GM23338 (cell line): ENCODE results near the gene MAP4K4. TPM values are rescaled to one million over a fixed set of nuclear protein-coding genes. Genes with fewer than 3 reads are reported as not detected.

Source experiments
- ATAC-seq: fragments of 200-7000 bp; cut with Tn5 transposase; 3 replicates; pipeline ENCODE4 v1.9.1; 2020
- DNase-seq: peaks from one replicate; pipeline ENCODE4 v3.0.0-alpha.2; 2015; ENCODE audit warnings: low spot score
- H2AFZ ChIP-seq: fragments of 200-600 bp; sonication (generic); 2 replicates; pipeline ENCODE4 v1.8.0; 2016; ENCODE audit warnings: antibody characterized with exemption, mild to moderate bottlenecking, moderate library complexity
- H3F3A ChIP-seq: fragments of 200-600 bp; sonication (generic); replicated peaks from 2 replicates; pipeline ENCODE4 v1.8.0; 2017; ENCODE audit warnings: antibody characterized with exemption, mixed run types, low read depth
- H3K27ac ChIP-seq: fragments of 200-600 bp; sonication (generic); 2 replicates; pipeline ENCODE4 v1.6.1; 2016; ENCODE audit warnings: low read depth
- H3K27me3 ChIP-seq: fragments of 200-600 bp; sonication (generic); 2 replicates; pipeline ENCODE4 v1.8.0; 2016; ENCODE audit warnings: mild to moderate bottlenecking, mixed run types, moderate library complexity; ENCODE audit not compliant: insufficient read depth
- H3K36me3 ChIP-seq: fragments of 200-600 bp; sonication (generic); 2 replicates; pipeline ENCODE4 v1.8.0; 2016; ENCODE audit warnings: mild to moderate bottlenecking; ENCODE audit not compliant: insufficient read depth
- H3K4me1 ChIP-seq: fragments of 200-600 bp; sonication (generic); 2 replicates; pipeline ENCODE4 v1.8.0; 2016; ENCODE audit warnings: mild to moderate bottlenecking, moderate library complexity; ENCODE audit not compliant: insufficient read depth
- H3K4me2 ChIP-seq: fragments of 200-600 bp; sonication (generic); 2 replicates; pipeline ENCODE4 v1.7.1; 2017; ENCODE audit warnings: mixed run types
- H3K4me3 ChIP-seq: fragments of 200-600 bp; sonication (generic); 2 replicates; pipeline ENCODE4 v1.6.1; 2016; ENCODE audit warnings: mixed run types
- H3K79me2 ChIP-seq: fragments of 200-600 bp; sonication (generic); replicated peaks from 2 replicates; pipeline ENCODE4 v1.8.0; 2017; ENCODE audit warnings: mild to moderate bottlenecking; ENCODE audit not compliant: insufficient read depth
- H3K9me2 ChIP-seq: fragments of 200-600 bp; sonication (generic); 2 replicates; pipeline ENCODE4 v1.8.0; 2017; ENCODE audit not compliant: insufficient read depth
- H4K20me1 ChIP-seq: fragments of 200-600 bp; sonication (generic); replicated peaks from 2 replicates; pipeline ENCODE4 v1.8.0; 2017; ENCODE audit warnings: mild to moderate bottlenecking; ENCODE audit not compliant: insufficient read depth
- H3K27ac Mint-ChIP-seq: 2 replicates; pipeline ENCODE4 v1.8.0; 2020; ENCODE audit warnings: inconsistent platforms, mild to moderate bottlenecking, moderate library complexity, mixed read lengths
- H3K27me3 Mint-ChIP-seq: 3 replicates; pipeline ENCODE4 v1.8.0; 2022; ENCODE audit warnings: low read depth, mild to moderate bottlenecking, moderate library complexity, mixed read lengths, inconsistent platforms; ENCODE audit not compliant: insufficient read depth, poor library complexity
- H3K36me3 Mint-ChIP-seq: 3 replicates; pipeline ENCODE4 v1.8.0; 2021; ENCODE audit warnings: low read depth, mild to moderate bottlenecking, inconsistent platforms, moderate library complexity, mixed read lengths
- H3K4me1 Mint-ChIP-seq: 3 replicates; pipeline ENCODE4 v1.8.0; 2020; ENCODE audit warnings: mild to moderate bottlenecking, inconsistent platforms, mixed read lengths
- H3K4me3 Mint-ChIP-seq: 3 replicates; pipeline ENCODE4 v1.8.0; 2021; ENCODE audit warnings: moderate library complexity, mild to moderate bottlenecking, inconsistent platforms, mixed read lengths
- H3K9me3 Mint-ChIP-seq: 3 replicates; pipeline ENCODE4 v1.8.0; 2020; ENCODE audit warnings: moderate library complexity, mild to moderate bottlenecking, inconsistent platforms, mixed read lengths
- CREB1 ChIP-seq: fragments of 250-450 bp; sonication (Bioruptor Pico); IDR thresholded peaks from 2 replicates; pipeline ENCODE4 v1.5.0; 2020; ENCODE audit warnings: low read depth, mild to moderate bottlenecking, moderate library complexity
- CTCF ChIP-seq, 2 experiments: fragments of 200-600 bp in 1 of 2; sonication (generic) in 1 of 2; conservative IDR thresholded peaks; 2 replicates each; pipeline versions ENCODE4 v1.5.1 to v1.6.1; 2016 to 2017; ENCODE audit warnings: antibody characterized with exemption in 2 of 2, low read depth in 2 of 2, mild to moderate bottlenecking in 2 of 2, moderate library complexity in 1 of 2
- ETS1 ChIP-seq: IDR thresholded peaks from 2 replicates; pipeline ENCODE4 v1.6.1; 2016; ENCODE audit warnings: antibody characterized with exemption
- EZH2 ChIP-seq: fragments of 200-600 bp; sonication (generic); IDR thresholded peaks from one replicate; pipeline ENCODE4 v1.8.0; 2017; ENCODE audit warnings: antibody characterized with exemption, mild to moderate bottlenecking, low read depth; ENCODE audit not compliant: unreplicated experiment
- EZH2phosphoT487 ChIP-seq: fragments of 200-600 bp; sonication (generic); IDR thresholded peaks from one replicate; pipeline ENCODE4 v1.8.1; 2018; ENCODE audit warnings: antibody characterized with exemption; ENCODE audit not compliant: unreplicated experiment
- JUNB ChIP-seq: IDR thresholded peaks from one replicate; pipeline ENCODE4 v1.6.1; 2016; ENCODE audit warnings: antibody characterized with exemption; ENCODE audit not compliant: unreplicated experiment
- NANOG ChIP-seq: IDR thresholded peaks from 2 replicates; pipeline ENCODE4 v1.6.1; 2016; ENCODE audit warnings: antibody characterized with exemption, borderline replicate concordance
- POLR2AphosphoS5 ChIP-seq: IDR thresholded peaks from 2 replicates; pipeline ENCODE4 v1.6.1; 2016; ENCODE audit warnings: antibody characterized with exemption, low read depth
- REST ChIP-seq: IDR thresholded peaks from one replicate; pipeline ENCODE4 v1.6.1; 2018; ENCODE audit warnings: antibody characterized with exemption; ENCODE audit not compliant: unreplicated experiment
- STAT1 ChIP-seq: IDR thresholded peaks from one replicate; pipeline ENCODE4 v1.6.1; 2016; ENCODE audit warnings: antibody characterized with exemption; ENCODE audit not compliant: unreplicated experiment
- ZNF114 ChIP-seq: fragments of 250-450 bp; sonication (Bioruptor Pico); IDR thresholded peaks from 2 replicates; pipeline ENCODE4 v1.5.0; 2020; ENCODE audit warnings: mild to moderate bottlenecking, moderate library complexity
- ZNF331 ChIP-seq: fragments of 250-450 bp; sonication (Bioruptor Pico); IDR thresholded peaks from 2 replicates; pipeline ENCODE4 v1.5.0; 2020; ENCODE audit warnings: low read depth, mild to moderate bottlenecking, moderate library complexity
- ZNF462 ChIP-seq: fragments of 250-450 bp; sonication (Bioruptor Pico); IDR thresholded peaks from 2 replicates; pipeline ENCODE4 v1.5.0; 2020; ENCODE audit warnings: mild to moderate bottlenecking, moderate library complexity
- polyA plus RNA-seq: library from polyadenylated mRNA; unstranded; fragments of >200 nt; fragmentation: Nextera tagmentation; extraction: Ambion mirVana; gene quantifications from 2 replicates; pipeline ENCODE4 v1.2.1, GENCODE V29; 2016
- total RNA-seq: library from RNA; depleted of rRNA; stranded (reverse); fragments of >200 nt; shearing (Covaris generic); gene quantifications from 2 replicates; pipeline ENCODE4 v1.2.3, GENCODE V29; 2014

MAP4K4 gene
- total and polyA plus RNA-seq, 2 experiments from 2014 or later, result 34.6 to 99.2 TPM

- Histone ChIP-seq H3K79me2 (no peaks in the 10 kb centered on the region), H3K4me3 (no peak overlapping the region), H3K4me2 (no peak overlapping the region), H3K9me2 (peaks cover 4% of the 10 kb centered on the region; the same call in 1 of the 2 replicates), H3F3A (no peaks in the 10 kb centered on the region), H2AFZ (no peak overlapping the region), H4K20me1 (no peaks in the 10 kb centered on the region), H3K27me3 (no peaks in the 10 kb centered on the region), H3K36me3 (no peaks in the 10 kb centered on the region), H3K4me1 (no peaks in the 10 kb centered on the region), H3K27ac (no peak overlapping the region)
- Mint-ChIP-seq H3K27ac (no peak overlapping the region), H3K4me1 (no peaks in the 10 kb centered on the region), H3K4me3 (no peak overlapping the region), H3K36me3 (no peaks in the 10 kb centered on the region), H3K27me3 (peaks cover 2% of the 10 kb centered on the region), H3K9me3 (no peaks in the 10 kb centered on the region)
- ATAC-seq (no peak), DNase-seq (no peak)
- no peak for TF ChIP-seq ETS1
- TF ChIP-seq CREB1 (CRISPR knock-in tag), result no peak
- TF ChIP-seq NANOG, result no peak
- TF ChIP-seq ZNF331 (CRISPR knock-in tag), result no peak
- no peak for TF ChIP-seq JUNB
- TF ChIP-seq EZH2, result no peak
- no peak for TF ChIP-seq POLR2AphosphoS5
- TF ChIP-seq CTCF (conservative IDR thresholded peaks at IDR 0.05; ENCODE audit: low read depth in 2 of 2), result no peak
- TF ChIP-seq EZH2phosphoT487, result no peak
- no peak for TF ChIP-seq STAT1
- TF ChIP-seq ZNF114 (CRISPR knock-in tag), result no peak
- TF ChIP-seq REST, result no peak
- TF ChIP-seq ZNF462 (CRISPR knock-in tag), result no peak
Measured at GRCh38 chr2:101678379-101678778, 19.1 kb upstream of the MAP4K4 start.
